A172 (cell line): ENCODE data around the gene BIRC3. TPM values are rescaled to one million over a fixed set of nuclear protein-coding genes. Genes with fewer than 3 reads are reported as not detected.

Source experiments
- DNase-seq: peaks from one replicate; pipeline ENCODE4 v3.0.0-alpha.2; 2015; ENCODE audit warnings: low spot score
- total RNA-seq: library from RNA; depleted of rRNA; stranded (reverse); fragments of >200 nt; shearing (Covaris generic); gene quantifications from 2 replicates; pipeline ENCODE4 v1.2.3, GENCODE V29; 2014; rRNA removed

The BIRC3 gene
- 7.0 and 11.6 TPM in 2 replicates for total RNA-seq

DNA sequence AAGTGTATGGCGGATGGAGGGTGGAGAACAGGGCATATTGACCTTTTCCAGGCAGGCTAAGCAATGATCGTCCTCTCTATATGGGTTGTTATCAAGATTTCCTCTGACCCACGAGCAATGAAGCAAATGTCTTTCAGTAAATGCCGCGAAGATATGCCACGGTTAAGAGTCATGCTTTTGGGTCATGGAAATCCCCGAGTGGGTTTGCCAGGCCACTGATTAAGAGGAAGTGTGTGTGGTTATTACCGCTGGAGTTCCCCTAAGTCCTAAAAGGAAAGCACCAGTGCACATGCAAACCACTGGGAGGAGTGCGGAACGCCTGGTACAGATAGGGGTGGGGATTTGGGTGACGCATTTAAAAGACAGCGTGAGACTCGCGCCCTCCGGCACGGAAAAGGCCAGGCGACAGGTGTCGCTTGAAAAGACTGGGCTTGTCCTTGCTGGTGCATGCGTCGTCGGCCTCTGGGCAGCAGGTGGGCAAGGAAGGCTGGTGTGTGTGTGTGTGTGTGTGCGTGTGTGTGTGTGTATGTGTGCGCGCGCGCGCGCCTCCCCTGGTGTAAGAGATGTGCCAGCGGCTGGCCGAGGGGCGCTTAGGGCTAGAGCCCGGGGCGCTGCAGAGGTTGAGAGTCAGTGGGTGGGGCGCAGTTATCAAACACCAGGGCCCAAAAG lies at the start of gene BIRC3:
Gene BIRC3, plus strand, starts transcription at position 386 of the 669 bp plus-strand sequence. CDS start 7,026 bp downstream, outside the sequence.
- peak; percentile 92 for DNase-seq

DNA sequence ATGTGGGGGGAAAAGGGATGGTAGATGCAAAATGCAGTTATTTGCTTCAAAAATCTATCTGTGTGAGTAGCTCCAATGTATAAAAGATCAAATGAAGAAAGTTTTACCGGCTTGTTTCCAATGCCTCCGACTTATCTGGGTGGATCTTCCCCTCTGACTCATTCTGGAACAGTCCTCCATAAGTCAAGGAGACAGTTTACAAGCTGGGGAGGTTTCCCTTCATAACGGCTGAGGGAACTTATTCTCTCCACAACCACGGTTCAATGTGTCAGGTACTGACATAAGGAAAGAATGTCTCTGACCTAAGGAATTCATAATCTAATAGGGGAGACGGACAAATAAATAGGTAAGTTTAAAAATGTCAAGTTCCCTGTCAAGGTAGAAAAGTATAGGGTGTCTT lies 49.7 kb upstream of the BIRC3 start:
- peak; percentile 63 for DNase-seq

DNA sequence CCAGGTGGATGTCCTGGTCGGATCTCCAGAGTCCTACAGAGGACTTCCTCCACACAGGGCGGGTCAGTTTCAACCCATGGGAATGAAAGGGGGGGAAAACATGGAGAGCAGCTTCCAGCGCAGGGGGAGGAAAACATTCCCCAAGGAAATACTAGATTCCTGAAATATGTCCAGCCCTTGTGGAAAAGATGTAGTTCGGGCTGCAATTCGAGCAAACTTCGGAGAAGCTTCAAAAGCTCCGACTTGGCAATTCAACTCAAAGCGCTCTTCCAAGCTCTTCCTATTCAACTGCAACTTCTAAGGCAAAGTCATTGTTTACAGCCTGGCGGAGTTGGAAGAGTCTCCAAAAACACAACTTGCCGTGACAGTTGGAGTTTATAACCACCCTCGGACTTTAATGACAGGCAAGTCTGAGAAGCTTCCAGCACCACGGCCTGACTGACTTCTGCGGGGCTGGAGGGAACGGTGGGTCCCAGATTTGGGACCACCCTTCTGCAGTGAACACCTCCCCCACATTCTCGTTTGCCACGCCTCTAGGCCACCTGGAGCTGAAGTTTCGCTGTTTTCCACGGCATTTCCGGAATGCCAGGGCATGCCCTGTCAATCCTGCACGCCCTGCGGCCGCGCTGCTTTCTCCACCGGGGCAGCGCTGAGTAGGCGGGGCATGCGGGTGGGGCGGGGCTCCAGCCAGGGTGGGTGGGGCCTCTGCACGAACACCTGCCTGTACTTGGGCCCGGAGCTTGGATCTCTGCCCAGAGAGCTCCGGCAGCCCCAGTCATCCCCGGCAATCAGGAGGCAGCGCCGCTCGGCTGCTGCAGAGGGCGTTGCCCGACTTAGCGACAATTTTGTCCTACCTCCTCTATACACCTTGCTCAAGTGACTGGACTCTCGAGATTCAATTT lies 49.0 kb upstream of the BIRC3 start:
- peak; percentile 69 for DNase-seq

DNA sequence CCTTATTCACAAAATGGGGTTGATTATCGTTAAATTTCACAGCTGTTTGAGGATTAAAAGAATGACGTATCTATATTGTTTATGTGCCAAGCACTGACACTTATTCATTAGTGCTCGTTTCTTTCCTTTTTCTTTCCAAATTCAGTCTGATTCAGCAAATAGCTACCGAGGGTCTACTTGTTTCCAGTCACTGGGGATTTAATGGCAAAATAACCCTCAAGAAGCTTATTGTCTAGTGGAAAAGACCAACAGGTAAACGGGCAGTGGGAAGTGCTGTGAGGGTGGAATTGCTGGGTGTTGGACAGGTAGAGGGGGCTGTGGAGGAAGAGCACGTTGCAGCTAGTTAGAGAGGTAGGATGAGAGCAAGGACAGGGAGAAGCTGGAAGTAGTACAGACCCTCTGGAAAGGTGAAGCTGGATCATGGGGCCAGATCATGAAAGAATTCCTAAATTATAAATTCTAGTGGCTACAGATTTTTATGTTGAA lies 48.3 kb upstream of the BIRC3 start:
- no peak for DNase-seq

DNA sequence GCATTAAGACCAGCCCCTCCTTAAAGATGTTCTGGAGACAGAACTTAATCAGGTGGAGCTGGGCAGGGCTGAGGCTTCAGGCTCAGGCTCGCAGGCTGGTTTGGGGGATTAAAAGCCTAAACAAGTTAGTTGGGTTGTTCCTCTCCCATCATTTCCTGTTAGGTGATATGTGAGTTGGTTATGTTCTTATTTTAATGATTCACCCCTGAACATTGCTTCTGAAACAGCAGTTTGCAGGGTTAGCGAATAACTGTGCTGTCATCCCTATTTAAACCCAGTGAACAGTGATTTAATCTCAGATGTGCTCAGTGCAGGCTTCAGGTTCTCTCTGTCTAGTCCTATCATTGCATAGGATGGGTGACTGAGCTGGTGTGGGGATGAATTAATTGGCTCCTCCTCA lies 47.4 kb upstream of the BIRC3 start:
- peak; percentile 11 for DNase-seq

DNA sequence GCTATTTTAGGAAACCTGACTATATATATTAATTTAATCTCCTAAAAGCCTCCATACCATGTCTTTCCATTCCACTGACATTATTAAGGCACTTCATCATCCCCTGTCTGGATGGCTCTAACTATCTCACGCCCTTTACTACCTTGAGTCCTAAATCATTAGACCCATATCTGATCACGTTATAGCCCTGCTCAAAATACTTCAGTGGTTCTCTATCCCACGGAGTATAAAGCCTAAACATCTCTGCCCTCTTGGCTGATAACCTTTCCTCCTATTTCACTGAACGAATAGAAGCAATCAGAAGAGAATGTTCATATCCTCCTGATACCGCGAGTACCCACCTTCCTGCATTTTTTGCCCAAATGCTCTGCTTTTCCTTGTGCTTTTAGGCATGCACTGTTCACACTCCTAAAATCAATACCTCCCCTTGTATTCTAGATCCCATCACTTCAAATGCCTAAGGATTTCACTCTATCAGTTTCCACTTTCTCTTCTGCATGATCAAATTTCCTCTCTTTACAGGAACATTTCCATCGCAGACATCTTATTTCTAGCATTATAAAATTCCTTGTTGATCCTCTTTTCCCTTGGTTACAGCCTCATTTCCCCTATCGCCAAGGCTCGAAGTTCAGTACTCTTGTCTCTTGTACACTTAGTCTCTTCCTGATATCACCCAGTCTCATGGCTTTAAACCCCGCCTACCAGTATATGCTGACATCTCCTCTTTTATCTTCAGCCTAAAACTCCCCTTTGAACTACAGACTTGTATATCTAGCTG lies 45.0 kb upstream of the BIRC3 start:
- no peak for DNase-seq

DNA sequence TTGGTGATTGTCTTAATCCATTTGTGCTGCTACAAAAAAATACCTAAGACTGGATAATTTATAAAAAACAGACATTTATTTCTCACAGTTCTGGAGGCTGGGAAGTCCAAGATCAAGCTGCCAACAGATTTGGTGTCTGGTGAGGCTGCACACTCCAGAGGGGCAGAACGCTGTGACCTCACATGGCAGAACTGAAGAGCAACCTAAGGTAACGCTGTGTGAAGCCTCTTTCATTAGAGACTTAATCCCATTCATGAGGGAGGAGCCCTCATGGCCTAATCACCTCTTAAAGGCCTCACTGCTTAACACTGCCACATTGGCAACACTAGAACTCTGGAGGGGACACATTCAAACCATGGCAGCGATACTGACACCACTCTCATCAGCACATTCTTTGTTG lies 42.7 kb upstream of the BIRC3 start:
- no peak for DNase-seq

DNA sequence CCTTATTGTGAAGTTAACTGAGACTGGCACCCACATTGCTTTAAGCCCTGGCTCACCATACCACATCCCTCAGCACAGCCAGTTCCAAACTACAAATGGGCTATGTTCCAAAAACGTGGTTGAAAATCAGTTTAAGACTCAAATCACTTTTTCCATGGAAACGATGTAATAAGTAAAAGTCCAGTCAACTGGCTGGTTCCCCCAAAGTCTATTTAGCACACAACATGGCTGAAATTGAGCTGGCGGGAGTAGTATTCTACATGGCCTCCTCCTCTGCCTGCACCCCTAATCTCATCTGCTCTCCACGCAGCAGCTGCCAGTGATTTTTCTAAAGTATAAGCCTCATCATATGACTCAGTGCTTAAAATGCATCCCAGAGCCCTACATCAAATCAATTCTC lies 40.9 kb upstream of the BIRC3 start:
- no peak for DNase-seq

DNA sequence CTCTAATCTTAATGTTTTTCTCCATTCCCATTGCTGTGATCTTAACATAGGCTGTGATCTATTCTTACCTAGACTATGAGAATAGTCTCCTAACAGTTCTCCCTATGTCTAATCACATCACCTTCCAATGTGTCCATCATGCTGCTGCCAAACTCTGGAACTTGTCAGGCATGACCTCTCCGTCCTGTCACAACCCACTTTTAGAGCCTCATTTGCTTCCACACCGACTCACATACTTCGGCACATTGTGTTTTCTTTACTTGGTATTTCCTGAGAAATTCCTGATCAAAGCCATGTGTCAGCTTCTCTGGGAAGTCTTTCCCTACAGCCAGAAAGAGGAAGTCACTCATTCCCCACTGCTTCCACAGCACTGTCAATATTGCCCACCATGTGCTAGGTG lies 40.5 kb upstream of the BIRC3 start:
- DNase-seq: no peak

DNA sequence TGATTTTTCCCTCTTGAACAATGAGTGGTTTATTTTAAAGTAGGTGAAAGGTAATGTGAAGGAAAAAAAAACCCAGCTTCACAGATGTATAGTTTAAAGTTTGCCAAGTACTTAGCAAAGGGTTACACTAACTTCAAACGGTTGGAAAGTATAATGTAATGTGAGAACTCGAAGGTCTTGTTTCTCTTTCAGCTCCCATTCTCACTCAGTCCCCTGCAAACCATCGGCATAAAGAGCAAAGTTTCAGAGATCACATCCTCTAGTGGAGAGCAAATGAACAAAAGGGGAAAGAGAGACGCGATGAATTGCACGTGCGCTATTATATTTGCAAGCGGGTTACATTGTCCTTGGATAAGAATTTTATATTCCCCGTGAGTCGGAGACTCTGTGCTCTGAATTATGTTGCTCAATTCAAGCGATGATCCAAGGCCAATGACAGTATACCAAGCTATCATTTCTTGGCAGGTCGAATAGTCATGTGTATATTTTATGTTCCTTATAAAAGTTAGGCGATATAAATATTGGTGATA lies 37.6 kb upstream of the BIRC3 start:
- no peak for DNase-seq

DNA sequence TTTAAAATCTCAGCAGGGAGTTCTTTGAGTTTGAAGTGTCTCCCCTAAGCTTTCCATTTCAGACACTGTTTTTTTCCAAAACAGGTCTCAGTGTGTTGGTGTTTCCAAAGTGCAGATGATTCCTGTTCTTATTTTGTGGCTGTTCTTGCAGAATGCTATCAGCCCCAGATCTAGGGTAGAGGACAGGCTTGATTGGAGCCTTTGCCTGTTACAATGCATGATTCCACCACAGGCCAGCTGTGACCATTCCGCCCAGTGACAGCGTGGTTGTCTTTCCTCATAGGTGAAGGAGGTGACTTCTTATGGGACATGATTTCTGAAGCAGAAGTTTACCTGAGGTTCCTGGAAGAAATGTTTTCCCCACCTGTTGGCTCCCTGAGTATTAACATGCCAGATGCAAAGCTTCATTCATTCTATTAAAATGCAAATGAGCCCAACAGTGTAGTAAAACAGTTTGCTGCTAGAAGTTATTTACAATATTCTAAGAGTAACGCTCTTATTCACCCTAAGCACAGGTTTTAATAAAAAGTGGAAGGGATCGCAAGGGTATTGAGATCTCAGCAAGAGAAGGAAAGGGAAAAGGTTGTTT lies 36.9 kb upstream of the BIRC3 start:
- DNase-seq: no peak

DNA sequence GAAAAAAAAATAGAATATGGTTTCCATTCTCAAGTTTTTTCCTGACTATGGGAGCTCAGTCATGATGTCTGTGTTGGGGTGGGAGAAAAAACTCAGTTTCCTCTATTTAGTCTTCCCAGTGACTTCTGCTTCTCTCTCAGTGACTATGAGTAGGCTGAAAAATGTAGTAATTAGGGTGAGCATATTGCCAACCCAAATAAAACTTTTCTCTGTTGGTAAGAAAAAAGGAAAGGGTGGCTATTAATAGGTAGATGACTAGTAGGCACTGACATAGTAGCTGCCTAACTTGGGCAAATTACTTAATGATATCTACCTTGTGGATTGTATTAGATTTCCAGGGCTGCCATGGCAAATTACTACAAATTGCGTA lies 34.2 kb upstream of the BIRC3 start:
- DNase-seq: no peak

DNA sequence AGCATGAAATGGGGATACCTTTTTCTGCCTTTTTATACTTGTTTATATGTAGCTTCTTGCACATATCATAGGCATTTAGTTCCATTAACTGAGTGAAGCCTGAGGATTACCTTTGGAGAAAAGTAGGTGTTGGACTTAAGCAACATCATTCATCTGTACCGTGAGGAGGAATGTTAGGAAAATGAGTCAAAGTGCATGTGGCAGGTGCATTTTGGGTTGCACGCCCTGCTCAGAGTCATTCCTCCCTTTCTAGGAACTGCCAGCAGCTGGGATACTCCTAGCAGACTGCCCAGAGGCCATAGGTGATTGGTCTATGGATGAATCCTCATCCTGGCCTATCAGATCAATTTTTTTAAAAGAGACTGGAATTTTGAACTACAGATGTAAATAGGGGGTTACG lies 33.3 kb upstream of the BIRC3 start:
- DNase-seq: no peak

DNA sequence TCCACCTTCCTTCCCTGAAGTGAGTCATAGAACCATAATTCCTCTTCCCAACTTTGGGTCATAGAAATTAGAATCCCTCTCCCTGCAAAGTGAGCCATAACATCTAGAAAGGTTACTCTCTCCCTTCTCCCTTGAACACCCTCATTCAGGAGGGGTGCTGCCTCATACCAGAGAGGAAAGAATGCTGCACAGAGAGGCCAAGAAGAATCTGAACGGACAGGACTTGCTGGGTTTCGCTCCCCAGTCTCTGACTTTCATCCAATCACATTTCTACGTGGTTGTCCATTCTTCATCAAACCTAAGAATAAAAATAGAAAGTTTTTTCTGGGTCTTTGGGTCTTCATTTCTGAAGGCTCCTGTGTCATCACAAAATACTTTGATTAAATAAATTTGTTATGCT lies 31.0 kb upstream of the BIRC3 start:
- DNase-seq: no peak

DNA sequence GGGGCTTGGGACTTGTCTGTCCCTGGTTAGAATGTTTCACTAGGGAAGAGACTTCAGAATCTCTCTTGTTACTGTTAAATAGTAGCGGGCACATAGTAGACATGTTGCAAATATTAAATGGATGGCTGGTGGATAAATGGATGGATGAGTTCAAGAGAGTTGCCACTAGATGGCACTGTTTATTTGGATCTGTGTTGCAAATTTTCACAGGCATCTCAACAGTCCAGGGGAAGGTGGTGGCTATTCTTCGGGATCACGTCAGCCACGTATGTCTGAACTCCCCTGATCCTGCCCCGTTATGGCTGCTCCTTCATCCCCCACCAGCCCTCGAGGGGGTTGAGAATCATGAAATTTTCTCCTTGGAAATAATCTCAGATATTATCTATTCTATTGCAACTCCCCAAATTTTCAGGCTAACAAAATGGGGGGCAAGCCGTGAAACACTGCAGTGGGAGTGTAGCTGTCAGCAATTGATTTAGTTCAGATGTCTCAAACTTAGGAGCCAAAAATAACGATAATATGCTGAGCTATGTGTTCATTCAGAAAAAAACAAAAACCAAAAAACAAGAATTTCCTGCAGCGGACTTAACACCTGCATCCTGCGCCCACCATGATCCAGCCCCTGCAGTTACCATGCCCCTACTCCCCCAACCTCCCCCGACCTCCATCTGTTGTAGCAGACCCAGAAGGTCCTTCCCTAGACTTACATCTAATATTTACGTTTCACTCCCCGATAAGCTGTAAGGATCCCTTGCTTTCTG lies 29.1 kb upstream of the BIRC3 start:
- peak; percentile 58 for DNase-seq

DNA sequence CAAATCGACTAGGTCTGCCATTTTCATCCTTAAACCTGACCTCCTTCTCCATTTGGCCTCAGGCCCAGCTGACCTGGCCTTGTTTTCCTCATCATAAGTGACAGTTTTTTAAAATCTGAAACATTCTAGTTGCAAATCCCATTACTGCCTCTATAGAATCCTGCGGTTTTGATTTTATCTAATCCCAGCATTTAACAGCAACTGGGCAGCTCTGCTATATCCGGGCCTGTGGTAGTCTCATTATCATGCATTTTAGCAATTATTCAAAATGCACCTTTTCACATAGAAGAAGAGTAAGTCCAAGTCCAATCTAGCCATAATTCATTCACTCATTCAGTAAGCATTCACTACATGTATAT lies 28.6 kb upstream of the BIRC3 start:
- DNase-seq: no peak

DNA sequence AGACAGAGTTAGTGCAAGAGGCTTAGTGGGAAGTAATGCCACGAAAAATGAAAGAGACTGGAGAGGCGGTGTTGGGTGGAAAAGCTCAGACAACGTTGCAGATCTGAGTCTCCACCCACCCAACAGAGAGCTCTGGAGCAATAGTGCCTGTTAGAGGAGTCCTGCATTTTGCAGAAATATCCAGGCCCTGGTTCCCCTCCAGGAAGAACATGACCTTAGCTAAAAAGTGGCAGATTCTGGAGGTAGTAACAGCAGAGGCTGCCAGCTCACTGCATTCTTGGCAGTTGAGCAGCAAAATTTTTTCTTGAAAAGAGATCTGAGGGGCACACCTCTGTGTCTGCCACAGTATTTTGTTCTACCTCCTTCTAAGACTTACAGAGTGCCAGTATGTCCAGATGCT lies 27.7 kb upstream of the BIRC3 start:
- DNase-seq: no peak

DNA sequence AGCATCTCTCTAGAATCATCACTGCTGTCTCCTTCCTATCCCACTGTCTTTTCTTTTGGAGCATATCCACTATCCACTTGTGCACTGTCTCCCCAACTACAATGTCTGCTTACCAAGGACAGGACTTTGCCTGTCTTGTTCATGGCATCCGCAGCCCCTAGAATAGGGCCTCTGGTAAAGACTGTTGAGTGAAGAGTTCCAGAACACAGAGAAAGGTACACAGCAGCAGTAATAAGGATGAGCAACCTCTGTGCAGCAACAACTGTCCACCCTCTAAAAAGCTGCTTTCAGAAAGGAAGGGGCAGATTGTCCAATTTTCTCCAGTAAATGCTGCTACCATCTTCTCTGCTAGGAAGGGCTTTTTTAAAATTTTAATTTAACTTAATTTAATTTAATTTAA lies 25.5 kb upstream of the BIRC3 start:
- no peak for DNase-seq

DNA sequence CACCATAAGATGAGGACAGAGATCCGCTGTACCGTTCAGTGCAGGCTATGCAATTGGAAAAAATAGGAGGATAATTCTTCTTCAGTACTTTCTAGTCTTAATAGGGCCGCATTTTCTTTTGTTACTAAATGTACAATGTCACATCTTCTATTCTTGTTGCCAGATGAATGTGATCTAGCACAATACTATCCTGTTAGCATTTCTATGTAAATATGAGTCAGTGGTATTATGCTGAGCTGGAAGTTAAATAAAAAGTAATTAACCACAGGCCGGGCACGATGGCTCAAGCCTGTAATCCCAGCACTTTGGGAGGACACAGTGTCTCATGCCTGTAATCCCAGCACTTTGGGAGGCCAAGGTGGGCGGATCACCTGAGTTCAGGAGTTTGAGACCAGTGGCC lies 24.4 kb upstream of the BIRC3 start:
- no peak for DNase-seq

DNA sequence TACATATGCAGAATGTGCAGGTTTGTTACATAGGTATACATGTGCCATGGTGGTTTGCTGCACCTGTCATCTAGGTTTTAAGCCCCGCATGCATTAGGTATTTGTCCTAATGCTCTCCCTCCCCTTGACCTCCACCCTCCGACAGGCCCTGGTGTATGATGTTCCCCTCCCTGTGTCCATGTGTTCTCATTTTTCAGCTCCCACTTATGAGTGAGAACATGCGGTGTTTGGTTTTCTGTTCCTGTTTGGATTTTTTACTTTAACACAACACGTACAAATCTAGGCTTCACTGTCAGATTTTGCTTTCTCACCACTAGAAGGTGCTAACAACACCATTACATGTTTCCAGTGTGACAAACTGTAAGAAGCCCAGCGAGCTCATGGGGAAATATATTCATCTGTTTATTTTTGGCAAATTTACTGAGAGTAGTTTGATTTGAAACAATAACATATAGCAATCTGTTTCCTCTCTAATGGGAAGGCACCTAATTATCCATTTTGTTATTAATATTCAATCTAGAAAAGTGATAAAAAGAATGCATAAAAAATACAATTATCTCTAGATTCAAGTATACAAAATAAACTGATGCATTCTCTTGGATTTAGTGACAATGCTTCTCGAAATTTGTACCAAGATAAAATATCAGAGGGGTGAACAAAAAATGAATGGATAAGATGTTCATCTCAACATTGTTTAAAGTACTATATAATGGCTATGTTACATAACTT lies 23.2 kb upstream of the BIRC3 start:
- peak; percentile 23 for DNase-seq
